DMS79 treated with DMSO at 0.1 percent for 48 hours (cell line): ENCODE data around the gene DRGX.

ENCODE experiments used
- DNase-seq: peaks from one replicate; lab custom pipeline; 2025; lab: John Stamatoyannopoulos, UW

DRGX gene

DNA sequence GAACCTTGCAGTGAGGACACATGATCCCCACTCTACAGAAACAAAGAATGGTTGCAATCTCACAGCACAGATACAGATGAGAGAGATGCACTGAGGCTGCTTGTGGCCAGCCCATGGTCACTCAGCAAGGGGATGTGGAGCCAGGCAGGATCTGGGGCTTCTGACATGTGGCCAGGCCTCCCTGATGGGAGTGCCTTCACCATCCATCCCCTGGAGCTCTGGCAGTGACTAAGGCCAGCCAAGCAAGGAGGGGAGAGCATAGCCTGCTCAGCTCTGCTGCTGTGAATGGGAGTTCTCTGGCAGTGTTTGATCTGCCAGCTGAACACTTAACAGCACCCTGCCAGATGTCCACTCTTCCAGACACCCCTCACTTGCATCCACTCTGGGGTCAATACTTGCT lies 77.1 kb downstream of the DRGX start:
- DNase-seq: no peak

DNA sequence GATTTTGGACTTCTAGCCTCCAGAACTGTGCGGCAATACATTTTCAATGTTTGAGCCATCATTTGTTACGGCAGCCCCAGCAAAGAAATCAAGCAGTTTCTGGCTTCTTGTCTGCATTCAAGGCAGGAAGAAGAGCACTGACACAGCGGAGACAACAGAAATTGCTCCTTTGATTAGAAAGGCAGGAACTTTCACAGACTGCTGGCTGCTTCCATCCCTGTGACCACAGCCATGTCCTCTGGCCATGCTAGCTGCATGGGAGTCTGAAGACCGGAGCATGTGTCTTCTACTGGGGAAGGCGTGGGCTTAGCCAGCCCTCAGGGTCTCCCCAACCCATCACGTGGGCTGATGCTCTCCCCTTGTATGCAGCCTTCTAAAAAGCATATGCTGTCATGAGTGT lies 77.9 kb downstream of the DRGX start:
- no peak for DNase-seq

DNA sequence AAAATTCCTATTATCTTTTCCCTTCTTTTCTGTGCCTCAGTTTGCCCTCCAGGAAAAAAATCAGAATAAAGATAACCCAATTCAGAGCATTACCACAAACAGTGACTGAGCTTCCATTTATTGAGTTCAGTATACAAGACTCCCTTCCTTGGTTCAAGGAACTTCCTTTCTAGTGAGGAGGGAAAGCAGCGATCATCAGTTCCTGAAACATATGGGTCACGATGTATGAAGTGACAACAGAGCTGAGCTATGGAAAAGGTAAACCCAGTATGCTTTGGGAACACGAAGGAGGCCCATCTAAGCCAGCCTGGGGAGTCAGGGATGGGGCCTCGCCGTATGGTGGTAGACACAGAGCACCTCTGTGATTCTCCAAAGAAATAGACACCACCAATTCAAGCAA lies 81.1 kb downstream of the DRGX start:
- DNase-seq: no peak
